Activated gamma-delta T cell treated with anti-CD3 and anti-CD28 coated beads, Interleukin-2, amount 50 U/mL, for 16 hours (primary cell): ENCODE measurements around the gene TNFRSF13B.
"Not testable (repeated sequence)": the region's sequence is repeated elsewhere in the genome, so short reads cannot be mapped to it uniquely, and the experiment has no call there.

Experiments used
- DNase-seq: peaks from one replicate; pipeline ENCODE4 v3.0.0-alpha.2; 2020; ENCODE audit warnings: low read depth

The TNFRSF13B gene

GRCh38 chr17:16909472-16910246 is 62.3 kb downstream of the TNFRSF13B start:
- DNase-seq, result no peak

GRCh38 chr17:16908273-16908672 is 63.6 kb downstream of the TNFRSF13B start:
- no peak for DNase-seq

GRCh38 chr17:16906680-16907079 is 65.2 kb downstream of the TNFRSF13B start:
- no peak for DNase-seq

- DNase-seq, result no peak
Observed at GRCh38 chr17:16905593-16906191, 66.2 kb downstream of the TNFRSF13B start.

- not testable (repeated sequence) for DNase-seq
Observed at GRCh38 chr17:16903070-16903469, 68.8 kb downstream of the TNFRSF13B start.

GRCh38 chr17:16900288-16900882 is 71.5 kb downstream of the TNFRSF13B start:
- DNase-seq, result no peak

GRCh38 chr17:16897211-16897896 is 74.6 kb downstream of the TNFRSF13B start:
- DNase-seq, result not testable (repeated sequence)

- DNase-seq, result not testable (repeated sequence)
Observed at GRCh38 chr17:16896235-16896634, 75.7 kb downstream of the TNFRSF13B start.

GRCh38 chr17:16893527-16893926 is 78.4 kb downstream of the TNFRSF13B start:
- not testable (repeated sequence) for DNase-seq

GRCh38 chr17:16892876-16893454 is 79.0 kb downstream of the TNFRSF13B start:
- not testable (repeated sequence) for DNase-seq

- DNase-seq, result no peak
Observed at GRCh38 chr17:16889088-16889465, 82.8 kb downstream of the TNFRSF13B start.
